Activated naive CD8-positive, alpha-beta T cell treated with anti-CD3 and anti-CD28 coated beads for 36 hours (primary cell): ENCODE results near the gene PTPRN2. TPM values are rescaled to one million over a fixed set of nuclear protein-coding genes. Genes with fewer than 3 reads are reported as not detected.
"Not testable (repeated sequence)": the region's sequence is repeated elsewhere in the genome, so short reads cannot be mapped to it uniquely, and the experiment has no call there.

Source experiments
- DNase-seq: peaks from one replicate; pipeline ENCODE4 v3.0.0; 2021
- H3K27ac Mint-ChIP-seq: one replicate; pipeline ENCODE4 v1.8.0; 2022; ENCODE audit warnings: mild to moderate bottlenecking, moderate library complexity, mixed read lengths
- H3K27me3 Mint-ChIP-seq: one replicate; pipeline ENCODE4 v1.8.0; 2022; ENCODE audit warnings: mild to moderate bottlenecking, mixed read lengths
- H3K36me3 Mint-ChIP-seq: one replicate; pipeline ENCODE4 v1.8.0; 2021; ENCODE audit warnings: mild to moderate bottlenecking, mixed read lengths
- H3K4me1 Mint-ChIP-seq: one replicate; pipeline ENCODE4 v1.8.0; 2021; ENCODE audit warnings: mixed read lengths
- H3K4me3 Mint-ChIP-seq: one replicate; pipeline ENCODE4 v1.8.0; 2022; ENCODE audit warnings: mild to moderate bottlenecking, moderate library complexity, mixed read lengths
- H3K9me3 Mint-ChIP-seq: one replicate; pipeline ENCODE4 v1.8.0; 2022; ENCODE audit warnings: mixed read lengths
- total RNA-seq, 2 experiments: library from RNA; stranded (reverse); gene quantifications; one replicate each; pipeline ENCODE4 v1.2.3, GENCODE V29; 2021

The PTPRN2 gene
- total RNA-seq, 2 experiments from 2014 or later, result 0.72 to 0.74 TPM

- DNase-seq, result no peak
- Mint-ChIP-seq H3K4me1 (peaks cover 22% of the 10 kb centered on the region), H3K4me3 (no peak overlapping the region), H3K27ac (no peak overlapping the region), H3K9me3 (peaks cover 12% of the 10 kb centered on the region), H3K27me3 (peaks cover 22% of the 10 kb centered on the region), H3K36me3 (peaks cover 9% of the 10 kb centered on the region)
Measured at GRCh38 chr7:157505646-157506045, 1082.0 kb downstream of the PTPRN2 start.

GRCh38 chr7:157503229-157503628 lies 1084.4 kb downstream of the PTPRN2 start:
- no peak for DNase-seq
- H3K9me3 Mint-ChIP-seq, result peaks cover 12% of the 10 kb centered on the region
- H3K4me3 Mint-ChIP-seq, result peak overlapping the region; percentile 76
- H3K4me1 Mint-ChIP-seq, result peaks cover 22% of the 10 kb centered on the region
- H3K36me3 Mint-ChIP-seq, result peaks cover 9% of the 10 kb centered on the region
- peaks cover 10% of the 10 kb centered on the region for H3K27me3 Mint-ChIP-seq
- peak overlapping the region; percentile 88 for H3K27ac Mint-ChIP-seq

- H3K27me3 Mint-ChIP-seq, result peaks cover 7% of the 10 kb centered on the region
- peaks cover 22% of the 10 kb centered on the region for H3K4me1 Mint-ChIP-seq
- peak; percentile 63 for DNase-seq
- peak overlapping the region; percentile 88 for H3K27ac Mint-ChIP-seq
- peak overlapping the region; percentile 76 for H3K4me3 Mint-ChIP-seq
- peaks cover 12% of the 10 kb centered on the region for H3K9me3 Mint-ChIP-seq
- peaks cover 9% of the 10 kb centered on the region for H3K36me3 Mint-ChIP-seq
Measured at GRCh38 chr7:157502701-157503111, 1084.9 kb downstream of the PTPRN2 start.

- peaks cover 22% of the 10 kb centered on the region for H3K4me1 Mint-ChIP-seq
- no peak for DNase-seq
- peaks cover 8% of the 10 kb centered on the region for H3K36me3 Mint-ChIP-seq
- H3K27me3 Mint-ChIP-seq, result peaks cover under 1% of the 10 kb centered on the region
- no peak overlapping the region for H3K27ac Mint-ChIP-seq
- peaks cover 12% of the 10 kb centered on the region for H3K9me3 Mint-ChIP-seq
- no peak overlapping the region for H3K4me3 Mint-ChIP-seq
Measured at GRCh38 chr7:157501581-157501980, 1086.0 kb downstream of the PTPRN2 start.

- peaks cover 26% of the 10 kb centered on the region for H3K4me1 Mint-ChIP-seq
- not testable (repeated sequence) for H3K36me3 Mint-ChIP-seq, H3K27me3 Mint-ChIP-seq, DNase-seq, H3K27ac Mint-ChIP-seq, H3K9me3 Mint-ChIP-seq, H3K4me3 Mint-ChIP-seq
Measured at GRCh38 chr7:157500989-157501540, 1086.6 kb downstream of the PTPRN2 start.

GRCh38 chr7:157500171-157500960 lies 1087.3 kb downstream of the PTPRN2 start:
- Mint-ChIP-seq H3K4me1 (peaks cover 31% of the 10 kb centered on the region), H3K36me3 (no peaks in the 10 kb centered on the region), H3K4me3 (no peak overlapping the region), H3K9me3 (peaks cover 3% of the 10 kb centered on the region), H3K27me3 (no peaks in the 10 kb centered on the region), H3K27ac (no peak overlapping the region)
- no peak for DNase-seq

- Mint-ChIP-seq H3K9me3 (peaks cover 1% of the 10 kb centered on the region), H3K36me3 (no peaks in the 10 kb centered on the region), H3K4me3 (no peak overlapping the region), H3K27me3 (no peaks in the 10 kb centered on the region), H3K4me1 (peaks cover 37% of the 10 kb centered on the region), H3K27ac (no peak overlapping the region)
- no peak for DNase-seq
Measured at GRCh38 chr7:157499835-157500153, 1087.8 kb downstream of the PTPRN2 start.

- H3K36me3 Mint-ChIP-seq, result no peaks in the 10 kb centered on the region
- peaks cover 2% of the 10 kb centered on the region for H3K9me3 Mint-ChIP-seq
- no peak overlapping the region for H3K27ac Mint-ChIP-seq
- H3K4me3 Mint-ChIP-seq, result no peak overlapping the region
- H3K4me1 Mint-ChIP-seq, result peaks cover 40% of the 10 kb centered on the region
- no peak for DNase-seq
- H3K27me3 Mint-ChIP-seq, result peaks cover under 1% of the 10 kb centered on the region
Measured at GRCh38 chr7:157499121-157499834, 1088.3 kb downstream of the PTPRN2 start.

GRCh38 chr7:157498657-157499056 lies 1089.0 kb downstream of the PTPRN2 start:
- Mint-ChIP-seq H3K9me3 (peaks cover 7% of the 10 kb centered on the region), H3K4me3 (no peak overlapping the region), H3K27ac (no peak overlapping the region), H3K27me3 (peaks cover 7% of the 10 kb centered on the region), H3K36me3 (peaks cover under 1% of the 10 kb centered on the region), H3K4me1 (peaks cover 44% of the 10 kb centered on the region)
- DNase-seq, result no peak

- peaks cover 11% of the 10 kb centered on the region for H3K27me3 Mint-ChIP-seq
- peaks cover 39% of the 10 kb centered on the region for H3K4me1 Mint-ChIP-seq
- H3K9me3 Mint-ChIP-seq, result peaks cover 7% of the 10 kb centered on the region
- no peak overlapping the region for H3K4me3 Mint-ChIP-seq
- no peak overlapping the region for H3K27ac Mint-ChIP-seq
- peaks cover 4% of the 10 kb centered on the region for H3K36me3 Mint-ChIP-seq
- DNase-seq, result no peak
Measured at GRCh38 chr7:157497744-157498651, 1089.6 kb downstream of the PTPRN2 start.

GRCh38 chr7:157497367-157497743 lies 1090.3 kb downstream of the PTPRN2 start:
- DNase-seq, result no peak
- Mint-ChIP-seq H3K27ac (no peak overlapping the region), H3K4me1 (peaks cover 33% of the 10 kb centered on the region), H3K27me3 (peaks cover 17% of the 10 kb centered on the region), H3K4me3 (no peak overlapping the region), H3K9me3 (peaks cover 8% of the 10 kb centered on the region), H3K36me3 (peaks cover 6% of the 10 kb centered on the region)

GRCh38 chr7:157496416-157497275 lies 1091.0 kb downstream of the PTPRN2 start:
- Mint-ChIP-seq H3K9me3 (peaks cover 10% of the 10 kb centered on the region), H3K4me1 (peaks cover 29% of the 10 kb centered on the region), H3K4me3 (no peak overlapping the region), H3K27me3 (peaks cover 19% of the 10 kb centered on the region), H3K27ac (no peak overlapping the region), H3K36me3 (peaks cover 8% of the 10 kb centered on the region)
- no peak for DNase-seq

GRCh38 chr7:157495594-157495993 lies 1092.0 kb downstream of the PTPRN2 start:
- Mint-ChIP-seq H3K27ac (no peak overlapping the region), H3K9me3 (peaks cover 15% of the 10 kb centered on the region), H3K27me3 (peaks cover 19% of the 10 kb centered on the region), H3K36me3 (peaks cover 8% of the 10 kb centered on the region), H3K4me3 (no peak overlapping the region), H3K4me1 (peaks cover 34% of the 10 kb centered on the region)
- DNase-seq, result peak; percentile 41

GRCh38 chr7:157495177-157495553 lies 1092.5 kb downstream of the PTPRN2 start:
- Mint-ChIP-seq H3K36me3 (peaks cover 8% of the 10 kb centered on the region), H3K4me3 (no peak overlapping the region), H3K9me3 (peaks cover 18% of the 10 kb centered on the region), H3K27ac (peak overlapping the region; percentile 20), H3K27me3 (peaks cover 19% of the 10 kb centered on the region), H3K4me1 (peaks cover 38% of the 10 kb centered on the region)
- no peak for DNase-seq
